Stomach (tissue), 4 donors: ENCODE data around the gene CTH.
"Not testable (repeated sequence)": the region's sequence is repeated elsewhere in the genome, so short reads cannot be mapped to it uniquely, and the experiment has no call there.

Experiments
- CTCF ChIP-seq, 7 experiments: fragments of 450-650 bp in 4 of 7; fragments of 200-600 bp in 3 of 7; sonication (generic) in 3 of 7; IDR thresholded peaks; one replicate each; pipeline ENCODE4 v1.5.1; 2016 to 2019; ENCODE audit warnings: antibody characterized with exemption in 7 of 7, control low read depth in 2 of 7, mild to moderate bottlenecking in 1 of 7
- POLR2A ChIP-seq, 4 donors: fragments of 450-650 bp; IDR thresholded peaks; one replicate each; pipeline ENCODE4 v1.6.1; 2016; ENCODE audit warnings: antibody characterized with exemption in 4 of 4, control low read depth in 2 of 4, mild to moderate bottlenecking in 1 of 4, moderate library complexity in 1 of 4

- not testable (repeated sequence) for TF ChIP-seq POLR2A, CTCF (IDR thresholded peaks at IDR 0.05)
These were observed 66.8 kb downstream of the CTH start for GRCh38 chr1:70477905-70478304.
